GM12878 (cell line): ENCODE measurements around the gene A1BG. TPM values are rescaled to one million over a fixed set of nuclear protein-coding genes. Genes with fewer than 3 reads are reported as not detected.

Experiments used
- ATAC-seq: fragments of 200-7000 bp; cut with Tn5 transposase; 3 replicates; pipeline ENCODE4 v1.9.1; 2020; ENCODE audit warnings: mild to moderate bottlenecking, moderate library complexity
- BruUV-seq: library from RNA; stranded (reverse); fragments of 400-500 nt; replicated peaks from 2 replicates; lab custom pipeline; 2021; lab: Mats Ljungman, UMichigan
- CTCF ChIA-PET: fragments of 300-600 bp; sonication (Branson Sonifier 250); formaldehyde crosslinking; extraction: SDS; loops from one replicate; lab custom pipeline; 2021; ENCODE audit warnings: inconsistent platforms; lab: Yijun Ruan, JAX
- POLR2A ChIA-PET: fragments of 350-600 bp; formaldehyde crosslinking; extraction: SDS; loops from one replicate; lab custom pipeline; 2021; ENCODE audit warnings: inconsistent platforms; lab: Charles Lee
- RAD21 ChIA-PET: fragments of 300-600 bp; sonication (Branson Sonifier 250); formaldehyde crosslinking; loops from one replicate; lab custom pipeline; 2023; ENCODE audit warnings: antibody characterized with exemption; ENCODE audit not compliant: unreplicated experiment; lab: Charles Lee
- SMC1A ChIA-PET: fragments of 300-600 bp; sonication (Branson Sonifier 250); formaldehyde crosslinking; loops from one replicate; lab custom pipeline; 2023; ENCODE audit not compliant: unreplicated experiment, uncharacterized antibody; lab: Charles Lee
- DNase-seq: peaks from one replicate; pipeline ENCODE4 v3.0.0-alpha.2; 2011; ENCODE audit warnings: low read depth, low spot score
- FAIRE-seq: peaks from 3 replicates; lab custom pipeline; 2011; peaks lifted over from hg19 to GRCh38; lab: Jason Lieb, UNC
- H2AFZ ChIP-seq: 2 replicates; pipeline ENCODE4 v1.6.0; 2011; ENCODE audit warnings: low read depth, low read length, control low read depth; ENCODE audit not compliant: control insufficient read depth
- H3K27ac ChIP-seq: 2 replicates; pipeline ENCODE4 v1.5.1; 2011; ENCODE audit warnings: control low read depth; ENCODE audit not compliant: control insufficient read depth, insufficient read depth
- H3K27me3 ChIP-seq, 2 experiments: replicated peaks in 1 of 2; 2 replicates each; pipeline versions ENCODE4 v1.6.0 to v1.6.1; 2011; ENCODE audit warnings: low read length in 1 of 2; ENCODE audit not compliant: control insufficient read depth in 2 of 2, insufficient read depth in 2 of 2
- H3K36me3 ChIP-seq, 2 experiments: 2 replicates each; pipeline ENCODE4 v1.5.1; 2011; ENCODE audit warnings: low read length in 1 of 2; ENCODE audit not compliant: control insufficient read depth in 2 of 2, insufficient read depth in 2 of 2
- H3K4me1 ChIP-seq: 2 replicates; pipeline ENCODE4 v1.6.1; 2011; ENCODE audit warnings: mild to moderate bottlenecking, low read length, moderate library complexity, mixed read lengths; ENCODE audit not compliant: control insufficient read depth, insufficient read depth
- H3K4me2 ChIP-seq: 2 replicates; pipeline ENCODE4 v1.6.0; 2011; ENCODE audit warnings: control low read depth; ENCODE audit not compliant: control insufficient read depth, insufficient read depth
- H3K4me3 ChIP-seq: fragments of 200-600 bp; sonication (generic); 2 replicates; pipeline ENCODE4 v1.5.1; 2016
- H3K79me2 ChIP-seq: 2 replicates; pipeline ENCODE4 v1.6.0; 2011; ENCODE audit warnings: low read length; ENCODE audit not compliant: control insufficient read depth, insufficient read depth
- H3K9ac ChIP-seq: 2 replicates; pipeline ENCODE4 v1.8.0; 2011; ENCODE audit warnings: low read length, control low read depth, mixed read lengths; ENCODE audit not compliant: control insufficient read depth, insufficient read depth
- H3K9me3 ChIP-seq: replicated peaks from 3 replicates; pipeline ENCODE4 v1.5.1; 2011; ENCODE audit warnings: mild to moderate bottlenecking, low read length; ENCODE audit not compliant: control insufficient read depth, insufficient read depth
- H4K20me1 ChIP-seq: 2 replicates; pipeline ENCODE4 v1.6.0; 2011; ENCODE audit not compliant: control insufficient read depth, insufficient read depth
- CBFB ChIP-seq: IDR thresholded peaks from 2 replicates; pipeline ENCODE4 v1.6.1; 2016; ENCODE audit warnings: antibody characterized with exemption, low read depth
- CREB1 ChIP-seq: IDR thresholded peaks from 2 replicates; pipeline ENCODE4 v1.6.1; 2012; ENCODE audit warnings: low read depth, mild to moderate bottlenecking, inconsistent platforms
- EGR1 ChIP-seq, 2 experiments: IDR thresholded peaks; 1 replicate in 1 of 2; 2 replicates in 1 of 2; pipeline ENCODE4 v1.6.1; 2011 to 2012; ENCODE audit warnings: low read depth in 2 of 2, low read length in 2 of 2, borderline replicate concordance in 1 of 2, mild to moderate bottlenecking in 1 of 2, moderate library complexity in 1 of 2
- IRF4 ChIP-seq: IDR thresholded peaks from 2 replicates; pipeline ENCODE4 v1.6.1; 2011; ENCODE audit warnings: low read depth, low read length
- MTA3 ChIP-seq: IDR thresholded peaks from 2 replicates; pipeline ENCODE4 v1.6.1; 2012; ENCODE audit warnings: low read length, inconsistent platforms, borderline replicate concordance
- PAX5 ChIP-seq: IDR thresholded peaks from 2 replicates; pipeline ENCODE4 v1.6.1; 2011; ENCODE audit warnings: low read depth, low read length, borderline replicate concordance
- PML ChIP-seq: IDR thresholded peaks from 2 replicates; pipeline ENCODE4 v1.6.1; 2012; ENCODE audit warnings: low read length, inconsistent platforms
- POLR2A ChIP-seq: IDR thresholded peaks from 2 replicates; pipeline ENCODE4 v1.6.1; 2011; ENCODE audit warnings: low read depth, mild to moderate bottlenecking, low read length
- POLR2AphosphoS2 ChIP-seq: IDR thresholded peaks from 2 replicates; pipeline ENCODE4 v1.6.1; 2011; ENCODE audit warnings: low read depth, mild to moderate bottlenecking, low read length, improper control_type of control experiment, moderate library complexity
- POLR2AphosphoS5 ChIP-seq: IDR thresholded peaks from 2 replicates; pipeline ENCODE4 v1.6.1; 2011; ENCODE audit warnings: mild to moderate bottlenecking, low read length, inconsistent platforms
- POU2F2 ChIP-seq: IDR thresholded peaks from 3 replicates; pipeline ENCODE4 v1.6.1; 2011; ENCODE audit warnings: low read depth, mild to moderate bottlenecking, low read length, borderline replicate concordance
- RUNX3 ChIP-seq: IDR thresholded peaks from 2 replicates; pipeline ENCODE4 v1.6.1; 2012; ENCODE audit warnings: low read length, inconsistent platforms
- SMC3 ChIP-seq: IDR thresholded peaks from 2 replicates; pipeline ENCODE4 v1.6.1; 2011; ENCODE audit warnings: low read length, improper control_type of control experiment, borderline replicate concordance
- ZNF24 ChIP-seq: fragments of 450-650 bp; IDR thresholded peaks from 2 replicates; pipeline ENCODE4 v1.6.1; 2017; ENCODE audit warnings: antibody characterized with exemption, mild to moderate bottlenecking
- ZZZ3 ChIP-seq: IDR thresholded peaks from 2 replicates; pipeline ENCODE4 v1.6.1; 2011; ENCODE audit warnings: low read depth; ENCODE audit not compliant: control insufficient read depth, insufficient read length
- WGBS: methylation state at CpG from one replicate; pipeline ENCODE4 v1.1.6; 2016; ENCODE audit warnings: low lambda C conversion rate; ENCODE audit not compliant: insufficient replicate concordance, insufficient coverage; ENCODE audit errors: missing lambda C conversion rate; 5-methylcytosine and 5-hydroxymethylcytosine counted together
- in situ Hi-C: fragments of 300-500 bp; cut with MboI; formaldehyde crosslinking; loops from 9 replicates; pipeline ENCODE4 v1.14.3; 2018; ENCODE audit warnings: mixed read lengths
- intact Hi-C: fragments of 100-400 bp; cut with micrococcal nuclease; formaldehyde crosslinking; loops from one replicate; pipeline ENCODE4 v1.14.2; 2022; ENCODE audit not compliant: unreplicated experiment
- polyA plus RNA-seq, 11 experiments: library from polyadenylated mRNA; depleted of rRNA in 4 of 11; unstranded in 6 of 11; stranded (reverse) in 5 of 11; fragments of >200 nt; fragmentation: Nextera tagmentation in 4 of 11; fragmentation: Illumina TruSeq in 1 of 11; extraction: Ambion mirVana in 4 of 11; extraction: Trizol in 1 of 11; gene quantifications; 1 replicate in 1 of 11; 2 replicates in 10 of 11; pipeline versions ENCODE4 v1.2.1 to v1.2.3, GENCODE V29; 2011 to 2016; ENCODE audit warnings: inconsistent platforms in 2 of 11, missing spikeins in 2 of 11, low read depth in 1 of 11
- total RNA-seq, 4 experiments: library from RNA; depleted of rRNA in 3 of 4; stranded (reverse); fragments of >200 nt in 3 of 4; fragmentation: Illumina TruSeq in 1 of 4; extraction: Trizol in 1 of 4; gene quantifications; 2 replicates each; pipeline versions ENCODE4 v1.2.1 to v1.2.3, GENCODE V29; 2013 to 2021
- TF ChIP-seq, protein P1 (sequence below): IDR thresholded peaks from 2 replicates; pipeline ENCODE4 v1.6.1; 2011; ENCODE audit warnings: borderline replicate concordance, low read depth, mild to moderate bottlenecking, moderate library complexity, low read length; ENCODE audit not compliant: insufficient read depth, poor library complexity, severe bottlenecking

A1BG gene
- total and polyA plus RNA-seq, 10 of the 15 experiments (the other 5 are each of a cell fraction or from before 2014, with no cell fraction given), result 0.34 to 29.6 (median 11.8) TPM

DNA sequence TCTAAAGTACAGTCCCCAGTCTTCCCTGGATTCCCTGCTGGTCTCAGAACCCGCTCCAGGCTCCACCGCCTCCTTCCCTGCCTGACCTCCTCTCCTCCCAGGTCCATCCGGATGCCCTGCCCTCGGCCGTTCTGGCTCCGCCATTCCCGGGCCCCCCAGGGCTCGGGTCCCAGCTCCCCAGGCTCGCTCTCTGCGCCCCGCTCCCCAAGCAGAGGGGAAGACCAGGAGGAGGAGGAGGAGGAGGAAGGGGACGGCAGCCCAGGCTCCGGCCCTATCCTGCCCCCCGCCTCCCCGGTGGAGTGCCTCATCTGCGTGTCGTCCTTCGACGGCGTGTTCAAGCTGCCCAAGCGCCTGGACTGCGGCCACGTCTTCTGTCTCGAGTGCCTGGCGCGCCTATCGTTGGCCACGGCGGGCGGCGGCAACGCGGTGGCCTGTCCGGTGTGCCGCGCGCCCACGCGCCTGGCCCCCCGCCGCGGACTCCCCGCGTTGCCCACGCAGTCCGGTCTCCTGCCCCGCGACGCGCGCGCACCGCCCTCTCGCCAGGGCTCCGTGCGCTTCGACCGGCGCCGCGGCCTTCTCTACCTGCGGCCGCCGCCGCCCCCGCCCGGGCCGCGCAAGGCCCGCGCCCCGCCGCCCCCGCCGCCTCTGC, 42.8 kb upstream of the A1BG start:
- FAIRE-seq (no peak), ATAC-seq (no peak), DNase-seq (no peak)
- Histone ChIP-seq H3K9me3 (no peaks in the 10 kb centered on the region), H3K4me3 (no peak overlapping the region), H3K36me3 (peaks cover 4 to 26% of the 10 kb centered on the region in 2 experiments; a peak in 3 of 4 replicates), H3K27ac (no peak overlapping the region), H3K27me3 (no peaks in the 10 kb centered on the region), H4K20me1 (peaks cover 6% of the 10 kb centered on the region), H3K4me1 (peaks cover 5% of the 10 kb centered on the region), H2AFZ (no peak overlapping the region), H3K79me2 (no peaks in the 10 kb centered on the region; the same call in none of the 2 replicates), H3K9ac (no peak overlapping the region), H3K4me2 (no peak overlapping the region)
- RAD21 ChIA-PET, result no interaction called here
- TF ChIP-seq CBFB, result peak; percentile 2; the same call in 1 of the 2 replicates
- no peak for TF ChIP-seq ZZZ3
- TF ChIP-seq EGR1 (IDR thresholded peaks at IDR 0.05; ENCODE audit: borderline replicate concordance in 1 of 2, low read depth in 2 of 2, low read length in 2 of 2), result peak in 1 of 2 experiments; percentile 26; a peak in 1 of 3 replicates
- TF ChIP-seq CREB1, result 0 out of 2 replicates have a peak, but pooled peaks have one; percentile 2
- TF ChIP-seq POLR2A, result peak; percentile 75
- intact Hi-C loops, result no loop called here
- CTCF ChIA-PET, result no interaction called here
- 45% methylated on average over 57 of the region's 75 CpGs for WGBS
- in situ Hi-C loops, result no loop called here
- POLR2A ChIA-PET, result interaction anchor here (0.6 kb wide), 1 partner anchor 569 kb away, joined by 3 read pairs; no protein-coding TSS in a partner anchor
- SMC1A ChIA-PET, result no interaction called here
- BruUV-seq, result no TSS peak

DNA sequence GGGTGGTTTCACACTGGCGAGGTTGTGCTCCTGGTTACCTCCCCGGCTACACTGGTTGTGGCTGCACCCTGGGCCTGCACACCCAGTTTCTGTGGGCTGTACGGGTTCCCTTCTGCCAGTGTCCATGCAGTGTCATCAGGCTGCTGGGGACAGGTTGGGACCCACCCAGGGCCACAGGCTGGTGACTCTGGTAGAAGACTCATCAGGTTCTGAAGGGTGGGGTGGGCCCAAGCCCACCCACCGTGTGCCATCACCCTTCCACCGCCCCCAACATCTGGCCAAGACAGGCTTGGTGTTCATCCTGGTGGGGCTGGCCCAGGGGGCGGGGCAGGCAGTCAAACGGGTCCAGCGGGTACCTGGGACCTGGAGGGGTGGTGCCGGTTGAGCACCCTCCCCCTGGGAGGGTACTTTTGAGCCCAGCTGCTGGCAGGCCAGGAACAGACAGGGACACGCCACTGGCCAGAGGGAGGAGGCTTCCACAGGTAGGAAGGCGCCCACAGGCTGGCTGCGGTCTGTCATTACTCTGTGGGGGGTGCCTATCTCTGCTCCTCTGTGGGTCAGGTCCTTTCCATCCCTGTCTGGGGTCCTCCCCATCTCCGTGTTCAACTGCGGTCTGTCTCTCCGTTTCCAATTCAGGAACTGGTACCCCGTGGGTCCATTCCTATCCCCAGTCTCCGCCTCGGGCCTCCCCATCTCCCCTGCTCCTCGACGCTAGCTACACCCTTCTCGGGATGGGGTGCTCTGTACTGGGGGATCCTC, 42.1 kb upstream of the A1BG start, which contains the start of gene RNF225:
TSS of gene RNF225 (plus strand) at position 437 of the 759 bp plus-strand sequence. CDS start 434 bp downstream, outside the sequence.
- SMC1A ChIA-PET, result no interaction called here
- CTCF ChIA-PET, result no interaction called here
- TF ChIP-seq PML (peak; percentile 30; the same call in 1 of the 2 replicates), CBFB (peak; percentile 8; the same call in 1 of the 2 replicates), MTA3 (peak; percentile 94; the same call in 1 of the 2 replicates), POLR2AphosphoS2 (peak; percentile 61; the same call in 1 of the 2 replicates), POLR2AphosphoS5 (peak; percentile 62), RUNX3 (peak; percentile 18; the same call in 1 of the 2 replicates), PAX5 (0 out of 2 replicates have a peak, but pooled peaks have one; percentile 9), ZNF24 (no peak), IRF4 (no peak), SMC3 (no peak), POU2F2 (0 out of 3 replicates have a peak, but pooled peaks have one; percentile 21)
- TF ChIP-seq, protein P1, sequence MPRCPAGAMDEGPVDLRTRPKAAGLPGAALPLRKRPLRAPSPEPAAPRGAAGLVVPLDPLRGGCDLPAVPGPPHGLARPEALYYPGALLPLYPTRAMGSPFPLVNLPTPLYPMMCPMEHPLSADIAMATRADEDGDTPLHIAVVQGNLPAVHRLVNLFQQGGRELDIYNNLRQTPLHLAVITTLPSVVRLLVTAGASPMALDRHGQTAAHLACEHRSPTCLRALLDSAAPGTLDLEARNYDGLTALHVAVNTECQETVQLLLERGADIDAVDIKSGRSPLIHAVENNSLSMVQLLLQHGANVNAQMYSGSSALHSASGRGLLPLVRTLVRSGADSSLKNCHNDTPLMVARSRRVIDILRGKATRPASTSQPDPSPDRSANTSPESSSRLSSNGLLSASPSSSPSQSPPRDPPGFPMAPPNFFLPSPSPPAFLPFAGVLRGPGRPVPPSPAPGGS, result peak; percentile 67

More for the DNA sequence above, 42.1 kb upstream of the A1BG start, which contains the start of gene RNF225:
- ChIA-PET POLR2A (interaction anchor here (0.6 kb wide), 1 partner anchor 568 kb away, joined by 3 read pairs; no protein-coding TSS in a partner anchor), RAD21 (no interaction called here)
- FAIRE-seq (no peak), ATAC-seq (peak; percentile 40), DNase-seq (no peak)
- peaks cover 9 to 26% of the 10 kb centered on the region in 2 experiments for H3K36me3 ChIP-seq
- H3K9ac ChIP-seq, result no peak within 1 kb of the TSS
- intact Hi-C loops, result no loop called here
- no peaks in the 10 kb centered on the region for H3K4me1 ChIP-seq
- H3K27me3 ChIP-seq, result no peaks in the 10 kb centered on the region
- no peaks in the 10 kb centered on the region for H3K9me3 ChIP-seq
- H3K27ac ChIP-seq, result no peak within 1 kb of the TSS
- 22% methylated on average over 21 of the region's 21 CpGs for WGBS
- peaks cover 5% of the 10 kb centered on the region for H3K79me2 ChIP-seq
- no peak within 1 kb of the TSS for H3K4me2 ChIP-seq
- H4K20me1 ChIP-seq, result peaks cover 6% of the 10 kb centered on the region
- H3K4me3 ChIP-seq, result no peak within 1 kb of the TSS
- BruUV-seq, result no TSS peak
- in situ Hi-C loops, result no loop called here
- H2AFZ ChIP-seq, result no peak within 1 kb of the TSS
